AML-193 (cell line): ENCODE data around the gene FABP7.
"Not testable (repeated sequence)": the region's sequence is repeated elsewhere in the genome, so short reads cannot be mapped to it uniquely, and the experiment has no call there.

ENCODE experiments used
- DNase-seq, 2 experiments: peaks; one replicate each; lab custom pipeline; 2025; lab: John Stamatoyannopoulos, UW

The FABP7 gene

GRCh38 chr6:122779667-122780066 is at the start of gene FABP7:
Gene FABP7 (plus strand): TSS chr6:122779716. CDS start chr6:122779795, 79 bp downstream.
- no peak for DNase-seq

GRCh38 chr6:122730334-122730733 is 49.2 kb upstream of the FABP7 start:
- DNase-seq = no peak

GRCh38 chr6:122730775-122731386 is 48.6 kb upstream of the FABP7 start:
- peak; percentile 46 to 53 for DNase-seq

- no peak for DNase-seq
These were observed 46.3 kb upstream of the FABP7 start for GRCh38 chr6:122733259-122733658.

GRCh38 chr6:122734529-122735395 is 44.8 kb upstream of the FABP7 start:
- DNase-seq = no peak

GRCh38 chr6:122735582-122735981 is 43.9 kb upstream of the FABP7 start:
- no peak for DNase-seq

- no peak for DNase-seq
These were observed 43.4 kb upstream of the FABP7 start for GRCh38 chr6:122736163-122736562.

GRCh38 chr6:122736616-122737015 is 42.9 kb upstream of the FABP7 start:
- no peak for DNase-seq

- no peak for DNase-seq
These were observed 39.4 kb upstream of the FABP7 start for GRCh38 chr6:122740091-122740490.

- no peak for DNase-seq
These were observed 38.6 kb upstream of the FABP7 start for GRCh38 chr6:122740936-122741335.

- DNase-seq = peak; percentile 9 to 41
These were observed 35.3 kb upstream of the FABP7 start for GRCh38 chr6:122744247-122744646.

GRCh38 chr6:122744856-122745255 is 34.7 kb upstream of the FABP7 start:
- not testable (repeated sequence) for DNase-seq

GRCh38 chr6:122746688-122747087 is 32.8 kb upstream of the FABP7 start:
- DNase-seq = no peak

GRCh38 chr6:122747573-122747972 is 31.9 kb upstream of the FABP7 start:
- no peak for DNase-seq

GRCh38 chr6:122748945-122749344 is 30.6 kb upstream of the FABP7 start:
- not testable (repeated sequence) for DNase-seq

- DNase-seq = peak; percentile 18 to 19
These were observed 30.0 kb upstream of the FABP7 start for GRCh38 chr6:122749451-122750050.

- no peak for DNase-seq
These were observed 28.2 kb upstream of the FABP7 start for GRCh38 chr6:122751326-122751725.

- DNase-seq = no peak
These were observed 27.1 kb upstream of the FABP7 start for GRCh38 chr6:122752459-122752858.

GRCh38 chr6:122753000-122753687 is 26.4 kb upstream of the FABP7 start:
- DNase-seq = no peak

- DNase-seq = no peak
These were observed 25.8 kb upstream of the FABP7 start for GRCh38 chr6:122753688-122754056.

GRCh38 chr6:122754191-122754731 is 25.3 kb upstream of the FABP7 start:
- peak; percentile 75 to 79 for DNase-seq

GRCh38 chr6:122755901-122756300 is 23.6 kb upstream of the FABP7 start:
- no peak for DNase-seq
